Measurements from ENCODE around the gene PIGK. TPM values are rescaled to one million over a fixed set of nuclear protein-coding genes. Genes with fewer than 3 reads are reported as not detected.

Gene PIGK
- total RNA-seq, 4 donors from 2014 or later, result 7.8 to 15.9 (median 12.8) TPM

GRCh38 chr1:77096496-77097255, 122.6 kb downstream of the PIGK start:
- WGBS, 2 donors, result 84 to 93% methylated on average over 8 to 9 of the region's 9 CpGs
- Histone ChIP-seq H3K36me3 (no peaks in the 10 kb centered on the region), H3K4me3 (no peak overlapping the region), H3K27me3 (no peaks in the 10 kb centered on the region), H3K27ac (no peak overlapping the region), H3K4me1 (no peaks in the 10 kb centered on the region), H3K9me3 (no peaks in the 10 kb centered on the region)
- DNase-seq, result no peak
- TF ChIP-seq, protein P1, sequence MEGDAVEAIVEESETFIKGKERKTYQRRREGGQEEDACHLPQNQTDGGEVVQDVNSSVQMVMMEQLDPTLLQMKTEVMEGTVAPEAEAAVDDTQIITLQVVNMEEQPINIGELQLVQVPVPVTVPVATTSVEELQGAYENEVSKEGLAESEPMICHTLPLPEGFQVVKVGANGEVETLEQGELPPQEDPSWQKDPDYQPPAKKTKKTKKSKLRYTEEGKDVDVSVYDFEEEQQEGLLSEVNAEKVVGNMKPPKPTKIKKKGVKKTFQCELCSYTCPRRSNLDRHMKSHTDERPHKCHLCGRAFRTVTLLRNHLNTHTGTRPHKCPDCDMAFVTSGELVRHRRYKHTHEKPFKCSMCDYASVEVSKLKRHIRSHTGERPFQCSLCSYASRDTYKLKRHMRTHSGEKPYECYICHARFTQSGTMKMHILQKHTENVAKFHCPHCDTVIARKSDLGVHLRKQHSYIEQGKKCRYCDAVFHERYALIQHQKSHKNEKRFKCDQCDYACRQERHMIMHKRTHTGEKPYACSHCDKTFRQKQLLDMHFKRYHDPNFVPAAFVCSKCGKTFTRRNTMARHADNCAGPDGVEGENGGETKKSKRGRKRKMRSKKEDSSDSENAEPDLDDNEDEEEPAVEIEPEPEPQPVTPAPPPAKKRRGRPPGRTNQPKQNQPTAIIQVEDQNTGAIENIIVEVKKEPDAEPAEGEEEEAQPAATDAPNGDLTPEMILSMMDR (IDR thresholded peaks at IDR 0.05), result no peak
- no peak for TF ChIP-seq POLR2A (IDR thresholded peaks at IDR 0.05)
- intact Hi-C loops (cut with DNase I), result no loop called here

GRCh38 chr1:77095236-77095635, 124.0 kb downstream of the PIGK start:
- no peak overlapping the region for H3K4me3 ChIP-seq
- no peaks in the 10 kb centered on the region for H3K27me3 ChIP-seq
- WGBS, 2 donors, result 63 to 71% methylated on average over 1 of the region's 1 CpG
- no peaks in the 10 kb centered on the region for H3K36me3 ChIP-seq
- intact Hi-C loops (cut with DNase I), result no loop called here
- no peak for DNase-seq
- TF ChIP-seq, protein P1 (IDR thresholded peaks at IDR 0.05), result no peak
- TF ChIP-seq POLR2A (IDR thresholded peaks at IDR 0.05), result no peak
- no peaks in the 10 kb centered on the region for H3K4me1 ChIP-seq
- no peaks in the 10 kb centered on the region for H3K9me3 ChIP-seq
- H3K27ac ChIP-seq, result no peak overlapping the region

GRCh38 chr1:77089756-77090155, 129.5 kb downstream of the PIGK start:
- Histone ChIP-seq H3K4me3 (no peak overlapping the region), H3K27ac (no peak overlapping the region), H3K36me3 (no peaks in the 10 kb centered on the region), H3K4me1 (no peaks in the 10 kb centered on the region), H3K9me3 (no peaks in the 10 kb centered on the region), H3K27me3 (no peaks in the 10 kb centered on the region)
- WGBS, 2 donors, result 33 to 59% methylated on average over 2 of the region's 2 CpGs
- intact Hi-C loops (cut with DNase I), result no loop called here
- TF ChIP-seq, protein P1 (IDR thresholded peaks at IDR 0.05), result no peak
- TF ChIP-seq POLR2A (IDR thresholded peaks at IDR 0.05), result no peak
- no peak for DNase-seq

DNA sequence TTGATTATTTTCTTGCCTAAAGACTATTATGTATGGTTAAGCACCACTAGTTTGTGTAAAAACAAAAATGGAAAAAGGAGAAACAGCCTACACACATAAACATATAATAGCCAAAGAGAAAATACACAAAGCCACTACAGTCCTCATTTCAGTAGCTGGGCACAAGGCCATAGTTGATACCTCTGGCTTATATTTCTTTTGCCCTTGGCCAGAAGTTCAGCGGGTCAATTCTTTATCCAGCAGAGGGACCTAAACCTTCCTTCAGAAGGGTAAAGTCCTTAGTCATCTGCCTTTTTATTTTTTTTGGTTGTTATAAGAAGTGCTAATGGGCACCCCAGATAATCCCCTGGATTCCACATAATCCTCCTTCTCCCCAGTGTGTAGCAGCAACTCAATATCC, 134.1 kb downstream of the PIGK start:
- Histone ChIP-seq H3K4me3 (no peak overlapping the region), H3K9me3 (no peaks in the 10 kb centered on the region), H3K27me3 (no peaks in the 10 kb centered on the region), H3K4me1 (no peaks in the 10 kb centered on the region), H3K36me3 (no peaks in the 10 kb centered on the region), H3K27ac (no peak overlapping the region)
- DNase-seq, result no peak
- intact Hi-C loops (cut with DNase I), result no loop called here
- no peak for TF ChIP-seq POLR2A (IDR thresholded peaks at IDR 0.05)
- TF ChIP-seq, protein P1 (IDR thresholded peaks at IDR 0.05), result no peak
- WGBS, 2 donors, result 93 to 94% methylated on average over 1 of the region's 1 CpG

DNA sequence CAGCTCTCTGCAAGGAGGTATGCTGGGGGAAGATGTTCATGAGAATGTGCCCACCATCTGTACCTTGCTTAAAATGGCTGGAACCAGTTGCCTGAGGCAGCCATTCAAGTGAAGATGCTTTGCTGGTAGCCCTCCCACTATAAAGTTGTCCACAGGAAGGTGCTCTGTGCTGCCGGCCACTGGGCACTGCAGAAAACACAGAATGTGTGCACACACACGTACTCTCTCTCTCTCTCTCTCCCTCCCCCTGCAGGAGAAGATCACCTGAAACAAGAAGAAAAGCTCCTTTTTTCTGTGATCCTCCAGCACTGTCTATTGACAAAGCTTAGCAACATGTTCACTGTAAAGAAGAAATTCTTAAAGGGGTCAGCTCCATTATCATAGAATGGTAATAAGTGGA, 134.8 kb downstream of the PIGK start:
- Histone ChIP-seq H3K4me1 (no peaks in the 10 kb centered on the region), H3K4me3 (no peak overlapping the region), H3K27me3 (no peaks in the 10 kb centered on the region), H3K36me3 (no peaks in the 10 kb centered on the region), H3K9me3 (no peaks in the 10 kb centered on the region), H3K27ac (no peak overlapping the region)
- intact Hi-C loops (cut with DNase I), result no loop called here
- 80 to 92% methylated on average over 2 of the region's 2 CpGs for WGBS, 2 donors
- TF ChIP-seq, protein P1 (IDR thresholded peaks at IDR 0.05), result no peak
- no peak for TF ChIP-seq POLR2A (IDR thresholded peaks at IDR 0.05)
- no peak for DNase-seq
